GM12865 (cell line): ENCODE results near the gene NBEA.

Experiments used
- DNase-seq: peaks from one replicate; pipeline ENCODE4 v3.0.0; 2010; ENCODE audit warnings: low read depth
- H3K4me3 ChIP-seq: 2 replicates; pipeline ENCODE4 v1.5.1; 2011; ENCODE audit warnings: mild to moderate bottlenecking, low read depth, low read length, control low read depth
- CTCF ChIP-seq: IDR thresholded peaks from 2 replicates; pipeline ENCODE4 v1.5.1; 2011; ENCODE audit warnings: low read length, control low read depth, low read depth, inconsistent platforms; ENCODE audit not compliant: insufficient read depth; ENCODE audit errors: missing control alignments

The NBEA gene

GRCh38 chr13:35283856-35284255, 341.8 kb downstream of the NBEA start:
- no peak for TF ChIP-seq CTCF
- peak; percentile 18 for DNase-seq
- no peak overlapping the region for H3K4me3 ChIP-seq

GRCh38 chr13:35285677-35286076, 343.6 kb downstream of the NBEA start:
- no peak for TF ChIP-seq CTCF
- H3K4me3 ChIP-seq: no peak overlapping the region
- DNase-seq: no peak

- no peak for DNase-seq
- no peak overlapping the region for H3K4me3 ChIP-seq
- no peak for TF ChIP-seq CTCF
Observed at GRCh38 chr13:35292329-35292728, 350.3 kb downstream of the NBEA start.

DNA sequence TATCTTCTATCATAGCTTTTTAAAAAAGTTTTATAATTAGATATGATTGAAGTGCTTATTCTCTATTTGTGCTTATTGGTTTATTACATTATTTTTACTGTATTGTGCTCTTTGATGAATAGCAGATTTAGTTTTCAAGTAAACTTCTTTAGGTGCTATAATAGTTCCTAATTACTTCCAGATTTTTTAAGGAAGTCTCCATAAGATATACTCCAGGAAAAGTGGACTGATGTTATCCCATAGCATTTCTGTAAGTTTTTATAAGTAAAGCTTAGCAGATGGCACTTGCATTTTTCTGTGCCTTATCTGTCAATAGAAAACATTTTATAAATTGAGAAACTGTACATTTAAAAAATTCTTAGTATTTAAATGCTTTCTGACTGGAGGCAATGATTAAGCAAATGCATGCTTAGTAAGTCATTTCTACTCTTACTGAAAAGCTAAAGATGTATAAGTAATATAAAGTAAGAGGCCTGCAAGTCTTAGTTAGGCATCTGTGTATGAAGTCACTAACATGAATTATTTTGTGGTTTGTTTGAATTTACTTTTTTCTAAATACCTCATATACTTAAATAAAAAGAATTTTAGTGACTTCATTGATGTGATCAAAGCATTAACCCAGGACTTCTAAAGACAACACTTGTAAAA, 351.6 kb downstream of the NBEA start:
- H3K4me3 ChIP-seq: no peak overlapping the region
- TF ChIP-seq CTCF: no peak
- no peak for DNase-seq

GRCh38 chr13:35309706-35310105, 367.6 kb downstream of the NBEA start:
- no peak overlapping the region for H3K4me3 ChIP-seq
- no peak for TF ChIP-seq CTCF
- no peak for DNase-seq

GRCh38 chr13:35332134-35332533, 390.1 kb downstream of the NBEA start:
- no peak overlapping the region for H3K4me3 ChIP-seq
- DNase-seq: no peak
- no peak for TF ChIP-seq CTCF

DNA sequence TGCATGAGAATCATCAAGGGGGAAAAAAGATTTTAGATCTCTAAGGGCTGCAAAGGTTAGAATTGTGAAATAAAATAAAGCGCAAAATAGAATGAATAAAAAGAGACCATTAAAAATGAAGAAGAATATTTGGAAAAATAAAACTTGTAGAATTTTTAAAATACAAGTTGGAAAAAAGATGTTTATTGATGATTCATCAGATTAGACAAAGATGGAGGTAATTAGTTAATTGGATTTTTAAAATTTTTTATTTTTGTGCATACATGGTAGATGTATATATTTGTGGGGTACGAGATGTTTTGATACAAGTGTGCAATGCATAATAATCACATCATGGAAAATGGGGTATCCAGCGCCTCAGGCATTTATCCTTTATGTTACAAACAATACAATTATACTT, 391.1 kb downstream of the NBEA start:
- TF ChIP-seq CTCF: no peak
- H3K4me3 ChIP-seq: no peak overlapping the region
- DNase-seq: no peak
